Measurements from ENCODE around the gene HOXA6. TPM values are rescaled to one million over a fixed set of nuclear protein-coding genes. Genes with fewer than 3 reads are reported as not detected.

The HOXA6 gene
- total and polyA plus RNA-seq, 2 of the 4 experiments (the other 2 are of a cell fraction) = 1.4 to 1.8 TPM

- TF ChIP-seq USF2 (IDR thresholded peaks at IDR 0.05; ENCODE audit: low read depth, low read length) (no peak), CEBPB (IDR thresholded peaks at IDR 0.05; ENCODE audit: low read depth, low read length) (no peak), RFX5 (IDR thresholded peaks at IDR 0.05; ENCODE audit: low read depth, low read length) (no peak), ELK1 (IDR thresholded peaks at IDR 0.05; ENCODE audit: borderline replicate concordance, low read depth, low read length) (no peak), FOS (IDR thresholded peaks at IDR 0.05; ENCODE audit: low read depth, low read length) (no peak), MAFK (IDR thresholded peaks at IDR 0.05; ENCODE audit: low read depth, low read length) (no peak)
Observed at GRCh38 chr7:27187475-27188385, 40.2 kb upstream of the HOXA6 start (continued).
